Left cardiac atrium (tissue), 4 donors: ENCODE results near the gene KRT27. TPM values are rescaled to one million over a fixed set of nuclear protein-coding genes. Genes with fewer than 3 reads are reported as not detected.
"Not testable (repeated sequence)": the region's sequence is repeated elsewhere in the genome, so short reads cannot be mapped to it uniquely, and the experiment has no call there.

ENCODE experiments used
- ATAC-seq, 2 donors: fragments of 200-7000 bp; cut with Tn5 transposase; one replicate each; pipeline ENCODE4 v1.9.1; 2020; ENCODE audit warnings: mild to moderate bottlenecking in 2 of 2, moderate library complexity in 2 of 2
- DNase-seq: peaks from one replicate; pipeline ENCODE4 v3.0.0-alpha.2; 2020
- intact Hi-C, 2 donors: fragments of 100-400 bp; cut with DNase I; formaldehyde crosslinking; loops; one replicate each; pipeline versions ENCODE4 v1.14.1 to v1.15.1; 2022 to 2023
- long read RNA-seq: library from polyadenylated mRNA; unstranded; transcript quantifications from one replicate; pipeline ENCODE4 v2.0.0, GENCODE V29; 2021
- total RNA-seq, 2 donors: library from RNA; stranded (reverse); fragmentation: NEBNext Ultra II Directional; extraction: Animal tissue kit (Norgen Biotek cat#: 25700); gene quantifications; one replicate each; pipeline ENCODE4 v1.2.1, GENCODE V29; 2021
- donor health status: DM: no; HTN: yes; CAD: no.
- donor health status: DM: no; HTN: yes; CAD: no; lungs with severe emphysema.
- donor health status: DM: yes; HTN: yes; CAD: no.
- donor health status: Dilated cardiomyopathy.

Gene KRT27, protein sequence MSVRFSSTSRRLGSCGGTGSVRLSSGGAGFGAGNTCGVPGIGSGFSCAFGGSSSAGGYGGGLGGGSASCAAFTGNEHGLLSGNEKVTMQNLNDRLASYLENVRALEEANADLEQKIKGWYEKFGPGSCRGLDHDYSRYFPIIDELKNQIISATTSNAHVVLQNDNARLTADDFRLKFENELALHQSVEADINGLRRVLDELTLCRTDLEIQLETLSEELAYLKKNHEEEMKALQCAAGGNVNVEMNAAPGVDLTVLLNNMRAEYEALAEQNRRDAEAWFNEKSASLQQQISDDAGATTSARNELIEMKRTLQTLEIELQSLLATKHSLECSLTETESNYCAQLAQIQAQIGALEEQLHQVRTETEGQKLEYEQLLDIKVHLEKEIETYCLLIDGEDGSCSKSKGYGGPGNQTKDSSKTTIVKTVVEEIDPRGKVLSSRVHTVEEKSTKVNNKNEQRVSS
- total RNA-seq = not detected
- long read RNA-seq = 0 reads

DNA sequence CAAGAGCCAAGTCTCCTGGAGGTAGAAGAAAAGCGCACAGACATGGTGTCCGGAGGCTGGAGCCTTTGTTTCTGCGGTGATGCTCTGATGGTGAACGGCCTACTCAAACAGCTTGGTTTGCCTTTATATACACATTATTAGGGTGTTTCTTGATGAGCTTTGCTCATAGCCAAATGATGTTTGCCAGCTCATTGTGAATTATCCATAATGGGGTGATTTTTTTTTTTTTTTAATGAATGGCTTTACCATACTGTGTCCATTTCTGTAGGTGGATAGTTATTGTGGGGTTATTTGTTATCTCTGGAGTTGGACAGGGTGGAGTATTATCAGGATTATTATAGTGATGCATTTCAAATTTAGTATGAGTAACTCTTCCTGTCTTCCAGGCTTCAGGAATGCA lies at the start of gene KRT27:
Gene KRT27 (minus strand): TSS at position 101 of the 400 bp plus-strand sequence. CDS start 57 bp downstream, at position 44.
- intact Hi-C loops = no loop called here
- no peak for DNase-seq
- no peak for ATAC-seq

- intact Hi-C loops = no loop called here
- DNase-seq (no peak), ATAC-seq (no peak)
Measured at GRCh38 chr17:40830085-40830776, 47.9 kb upstream of the KRT27 start.

DNA sequence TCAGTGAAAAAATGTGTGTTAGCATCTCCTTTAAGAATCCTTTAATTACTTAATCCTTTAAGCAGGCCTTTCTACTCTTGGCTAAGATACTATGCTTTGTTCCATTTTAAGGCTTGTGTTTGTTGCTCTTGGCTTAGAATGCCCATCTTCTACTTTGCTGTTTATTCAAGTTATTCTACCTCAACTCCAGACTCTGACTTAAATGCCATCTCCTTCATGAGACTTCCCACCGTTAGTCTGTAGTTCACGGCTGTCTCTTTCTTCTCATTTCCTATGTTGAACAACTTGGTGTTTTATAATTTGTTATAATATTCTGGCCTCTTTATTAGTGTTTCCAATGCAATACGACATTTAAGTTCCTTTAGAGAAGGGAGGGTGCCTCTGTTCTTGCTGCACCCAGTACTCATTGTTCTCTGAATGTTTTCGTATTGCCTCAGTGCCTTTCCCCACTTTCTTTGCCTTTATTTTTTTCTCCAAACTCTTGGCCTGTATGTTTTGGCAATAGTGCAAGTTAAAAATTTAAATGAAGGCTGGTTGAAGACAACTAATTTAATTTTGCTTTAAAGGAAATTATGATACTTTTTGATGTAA lies 46.2 kb upstream of the KRT27 start:
- DNase-seq = no peak
- ATAC-seq = peak in 1 of 2 donors; percentile 65
- intact Hi-C loops = no loop called here

GRCh38 chr17:40827746-40828453 lies 45.5 kb upstream of the KRT27 start:
- intact Hi-C loops = no loop called here
- peak in 1 of 2 donors; percentile 97 for ATAC-seq

GRCh38 chr17:40825599-40825998 lies 43.2 kb upstream of the KRT27 start:
- ATAC-seq = no peak
- no peak for DNase-seq
- intact Hi-C loops = no loop called here

More at GRCh38 chr17:40827746-40828453, 45.5 kb upstream of the KRT27 start:
- DNase-seq = no peak

DNA sequence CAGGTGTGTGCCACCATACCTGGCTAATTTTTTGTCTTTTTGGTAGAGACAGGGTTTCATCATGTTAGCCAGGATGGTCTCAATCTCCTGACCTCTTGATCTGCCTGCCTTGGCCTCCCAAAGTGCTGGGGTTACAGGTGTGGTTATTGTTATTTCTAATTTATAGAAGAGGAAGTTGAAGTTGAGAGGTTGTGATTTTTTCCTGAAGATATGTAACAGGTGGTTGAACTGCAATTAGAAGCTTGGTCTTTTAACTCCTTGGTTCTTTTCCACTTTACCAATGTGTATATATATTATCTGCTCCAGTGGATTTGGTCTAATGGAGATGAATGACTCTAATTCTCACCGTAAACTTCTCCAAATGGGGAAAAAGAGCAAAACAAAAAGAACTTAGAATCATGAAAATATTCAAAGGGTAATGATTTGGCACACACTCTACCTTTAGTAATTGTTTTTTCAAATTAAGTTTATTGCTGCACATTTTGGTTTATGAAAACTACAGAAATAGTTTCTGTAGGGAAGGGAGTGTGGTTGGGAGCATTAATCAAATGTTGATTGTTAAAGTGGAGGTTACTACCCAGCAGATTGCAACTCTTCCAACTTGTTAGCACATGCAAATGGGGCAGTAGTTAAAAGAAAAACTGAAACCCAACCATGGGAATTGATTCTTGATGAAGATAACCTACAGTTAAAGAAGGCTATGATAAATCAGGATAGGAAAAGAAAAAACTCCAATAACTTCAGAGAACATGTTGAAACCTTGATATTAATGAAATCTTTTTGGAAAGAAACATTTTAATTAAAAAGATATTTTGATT lies 41.9 kb upstream of the KRT27 start:
- no peak for ATAC-seq
- intact Hi-C loops = no loop called here
- no peak for DNase-seq

GRCh38 chr17:40822132-40822812 lies 39.9 kb upstream of the KRT27 start, which contains the start of gene KRT10:
TSS of gene KRT10 (minus strand) at chr17:40822614. CDS start at chr17:40822585, 29 bp downstream.
- ATAC-seq (no peak), DNase-seq (no peak)
- intact Hi-C loops = no loop called here

DNA sequence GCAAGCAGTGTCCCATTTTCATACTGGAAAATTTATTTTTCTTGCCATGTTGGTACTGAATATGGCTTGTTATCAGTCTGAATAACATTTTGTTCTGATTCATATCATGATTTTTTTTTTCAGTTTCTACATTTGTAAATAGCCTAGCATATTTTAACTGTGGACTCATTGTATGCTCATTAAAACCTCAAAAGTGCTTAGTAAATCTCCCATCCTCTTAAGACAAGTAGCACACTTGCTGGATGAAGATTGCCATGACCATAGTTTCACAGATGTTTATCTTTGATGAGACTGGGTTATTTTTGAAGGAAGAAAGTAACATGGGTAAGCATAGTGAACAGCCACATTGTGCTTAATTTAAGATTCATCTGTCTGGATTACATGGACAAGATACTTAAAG lies 39.2 kb upstream of the KRT27 start:
- intact Hi-C loops = no loop called here
- DNase-seq (no peak), ATAC-seq (no peak)

DNA sequence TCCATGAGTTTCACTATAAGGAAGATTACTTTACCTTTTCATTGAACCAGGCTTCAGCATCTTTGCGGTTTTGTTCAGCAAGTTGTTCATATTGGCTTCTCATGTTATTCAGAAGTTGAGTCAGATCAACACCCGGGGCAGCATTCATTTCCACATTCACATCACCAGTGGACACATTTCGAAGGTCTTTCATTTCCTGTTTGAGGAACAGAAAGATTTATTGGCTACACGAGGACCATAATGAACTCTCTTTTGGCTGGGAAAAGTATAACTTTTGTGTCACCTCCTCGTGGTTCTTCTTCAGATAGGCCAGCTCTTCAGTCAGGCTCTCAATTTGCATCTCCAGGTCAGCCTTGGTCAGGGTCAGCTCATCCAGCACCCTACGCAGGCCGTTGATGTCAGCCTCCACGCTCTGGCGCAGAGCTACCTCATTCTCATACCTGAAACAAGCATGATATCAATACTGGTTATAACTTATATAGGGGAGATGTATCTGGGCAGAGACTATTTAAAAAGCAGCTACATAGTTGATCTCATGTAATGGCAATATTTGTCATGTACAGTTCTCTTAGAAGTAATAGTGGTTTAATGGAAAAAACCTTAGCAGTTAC lies 38.0 kb upstream of the KRT27 start:
- intact Hi-C loops = no loop called here
- DNase-seq (no peak), ATAC-seq (no peak)

DNA sequence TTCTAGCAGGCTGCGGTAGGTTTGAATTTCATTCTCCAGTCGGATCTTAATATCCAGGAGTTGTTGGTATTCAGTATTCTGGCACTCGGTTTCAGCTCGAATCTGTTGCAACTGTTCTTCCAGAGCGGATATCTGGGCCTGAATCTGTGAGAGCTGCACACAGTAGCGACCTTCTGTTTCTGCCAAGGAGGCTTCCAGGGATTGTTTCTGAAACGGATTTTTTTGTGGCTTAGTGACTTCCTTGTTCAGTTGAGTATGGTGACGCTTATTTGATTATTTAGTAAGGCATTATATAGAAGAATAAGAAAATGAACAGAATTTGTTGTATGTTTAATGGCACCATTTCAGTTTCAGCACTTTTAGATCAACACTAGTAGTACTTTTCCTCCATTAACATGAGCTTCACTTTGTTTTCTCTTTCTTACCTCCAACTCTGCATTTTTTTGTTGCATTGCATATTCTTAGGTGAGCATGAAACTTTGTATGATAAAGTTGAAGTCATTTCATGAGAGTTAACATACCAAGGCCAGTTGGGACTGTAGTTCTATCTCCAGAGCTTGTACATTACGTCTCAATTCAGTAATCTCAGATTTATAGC lies 37.3 kb upstream of the KRT27 start:
- ATAC-seq (peak; percentile 29 to 35), DNase-seq (no peak)
- intact Hi-C loops = no loop called here

DNA sequence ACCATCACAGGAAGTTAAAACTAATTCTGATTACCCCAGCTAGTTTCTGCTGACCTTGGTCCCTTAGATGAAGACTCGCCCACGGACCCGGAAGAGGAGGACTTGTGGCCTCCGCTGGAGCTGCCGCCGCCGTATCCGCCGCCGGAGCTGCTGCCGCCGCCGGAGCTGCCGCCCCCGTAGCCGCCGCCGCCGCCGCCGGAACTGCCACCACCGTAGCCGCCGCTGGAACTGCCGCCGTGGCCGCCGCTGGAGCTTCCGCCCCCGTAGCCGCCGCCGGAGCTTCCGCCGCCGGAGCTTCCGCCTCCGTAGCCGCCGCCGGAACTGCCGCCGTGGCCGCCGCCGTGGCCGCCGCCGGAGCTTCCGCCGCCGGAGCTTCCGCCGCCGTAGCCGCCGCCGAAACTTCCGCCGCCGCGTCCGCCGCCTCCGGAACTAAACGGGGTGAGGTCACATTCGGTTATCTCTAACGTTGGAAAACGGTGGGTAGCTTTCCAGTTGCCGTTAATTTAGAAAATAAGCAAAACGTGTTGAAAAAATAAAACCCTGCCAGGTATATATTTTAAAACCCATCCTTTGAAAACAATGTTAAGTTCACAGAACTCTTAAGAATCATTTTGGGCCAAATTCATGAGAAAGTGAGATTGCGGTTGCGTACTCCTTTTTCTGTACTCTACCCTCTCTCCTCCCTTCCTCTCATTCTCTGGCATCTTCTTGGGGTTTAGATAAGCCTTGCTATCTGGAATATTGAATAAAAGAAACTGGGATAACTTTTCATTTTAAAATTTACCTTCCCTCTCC lies 36.6 kb upstream of the KRT27 start:
- peak; percentile 96 for ATAC-seq
- intact Hi-C loops = no loop called here
- DNase-seq = peak; percentile 84

DNA sequence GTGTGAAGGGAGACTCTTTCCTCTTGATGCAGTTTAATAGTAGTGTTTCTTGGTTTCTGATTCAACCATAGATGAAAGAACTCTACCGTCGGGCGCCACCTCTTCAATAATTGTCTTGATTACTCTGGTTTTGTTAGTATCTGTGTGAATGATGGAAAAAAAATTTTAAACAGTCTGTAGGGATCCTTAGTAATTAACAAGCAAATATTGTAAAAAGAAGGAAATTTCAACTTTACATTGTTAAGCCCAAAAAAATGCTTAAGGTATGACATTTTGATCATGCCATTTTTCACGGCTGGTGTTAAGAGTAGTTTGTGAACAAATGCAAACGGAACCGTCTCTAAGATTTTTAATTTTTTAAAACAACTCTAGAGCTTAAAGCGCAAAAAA lies 36.0 kb upstream of the KRT27 start:
- DNase-seq (no peak), ATAC-seq (no peak)

GRCh38 chr17:40817103-40817682 lies 34.8 kb upstream of the KRT27 start:
- ATAC-seq (no peak), DNase-seq (no peak)
- intact Hi-C loops = no loop called here

More for the DNA sequence above, 36.0 kb upstream of the KRT27 start:
- intact Hi-C loops = no loop called here

DNA sequence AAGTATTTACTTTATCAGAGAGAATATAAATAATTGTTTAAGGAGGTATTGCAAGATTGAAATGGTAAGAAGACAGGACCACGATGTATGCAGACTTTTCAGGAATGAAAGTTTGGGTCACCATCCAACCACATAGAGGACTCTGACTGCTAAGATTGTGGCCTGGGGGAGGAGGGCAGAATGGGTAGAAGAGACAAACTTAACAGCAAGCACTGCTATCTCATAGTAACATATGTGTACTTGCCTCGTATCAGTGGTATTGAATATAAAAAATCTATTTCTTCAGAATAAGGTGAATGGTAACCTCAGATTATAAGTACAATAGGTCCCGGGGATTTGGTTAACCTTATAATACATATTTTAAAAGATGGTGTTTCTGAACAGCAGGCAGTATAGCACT lies 34.2 kb upstream of the KRT27 start:
- ATAC-seq (no peak), DNase-seq (no peak)
- intact Hi-C loops = no loop called here

DNA sequence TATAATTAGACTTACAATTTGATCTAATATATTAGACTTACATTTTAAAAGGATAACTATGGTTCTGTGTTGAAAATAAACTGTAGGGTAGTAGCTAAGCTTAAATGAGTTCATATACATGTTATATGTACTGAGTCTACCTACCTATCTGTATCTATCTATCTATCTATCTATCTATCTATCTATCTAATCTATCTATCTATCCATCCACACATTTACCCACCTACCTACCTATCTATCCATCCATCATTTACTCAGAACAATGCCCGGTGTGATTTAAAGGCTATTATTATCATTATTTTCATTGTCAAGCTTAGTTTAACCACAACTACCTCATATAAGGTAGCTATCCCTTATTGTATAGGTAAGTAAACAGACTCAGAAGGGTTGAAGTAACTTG lies 33.0 kb upstream of the KRT27 start:
- ATAC-seq (no peak), DNase-seq (no peak)
- intact Hi-C loops = no loop called here

- intact Hi-C loops, DNase-seq, ATAC-seq: not testable (repeated sequence)
Measured at GRCh38 chr17:40814657-40815056, 32.3 kb upstream of the KRT27 start.
